ENCODE measurements around the gene GLT1D1.

- TF ChIP-seq, protein P1, sequence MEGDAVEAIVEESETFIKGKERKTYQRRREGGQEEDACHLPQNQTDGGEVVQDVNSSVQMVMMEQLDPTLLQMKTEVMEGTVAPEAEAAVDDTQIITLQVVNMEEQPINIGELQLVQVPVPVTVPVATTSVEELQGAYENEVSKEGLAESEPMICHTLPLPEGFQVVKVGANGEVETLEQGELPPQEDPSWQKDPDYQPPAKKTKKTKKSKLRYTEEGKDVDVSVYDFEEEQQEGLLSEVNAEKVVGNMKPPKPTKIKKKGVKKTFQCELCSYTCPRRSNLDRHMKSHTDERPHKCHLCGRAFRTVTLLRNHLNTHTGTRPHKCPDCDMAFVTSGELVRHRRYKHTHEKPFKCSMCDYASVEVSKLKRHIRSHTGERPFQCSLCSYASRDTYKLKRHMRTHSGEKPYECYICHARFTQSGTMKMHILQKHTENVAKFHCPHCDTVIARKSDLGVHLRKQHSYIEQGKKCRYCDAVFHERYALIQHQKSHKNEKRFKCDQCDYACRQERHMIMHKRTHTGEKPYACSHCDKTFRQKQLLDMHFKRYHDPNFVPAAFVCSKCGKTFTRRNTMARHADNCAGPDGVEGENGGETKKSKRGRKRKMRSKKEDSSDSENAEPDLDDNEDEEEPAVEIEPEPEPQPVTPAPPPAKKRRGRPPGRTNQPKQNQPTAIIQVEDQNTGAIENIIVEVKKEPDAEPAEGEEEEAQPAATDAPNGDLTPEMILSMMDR (IDR thresholded peaks at IDR 0.05), result no peak
- no peak for TF ChIP-seq POLR2A (IDR thresholded peaks at IDR 0.05)
- no peak for TF ChIP-seq EP300 (IDR thresholded peaks at IDR 0.05)
- no peak for TF ChIP-seq POLR2AphosphoS5 (IDR thresholded peaks at IDR 0.05)
Observed at GRCh38 chr12:128933926-128934325, 80.6 kb downstream of the GLT1D1 start.
